Measurements from ENCODE around the gene TTI1. TPM values are rescaled to one million over a fixed set of nuclear protein-coding genes. Genes with fewer than 3 reads are reported as not detected.

TTI1 gene
- total and polyA plus RNA-seq, 2 experiments from 2014 or later = 15.1 TPM

DNA sequence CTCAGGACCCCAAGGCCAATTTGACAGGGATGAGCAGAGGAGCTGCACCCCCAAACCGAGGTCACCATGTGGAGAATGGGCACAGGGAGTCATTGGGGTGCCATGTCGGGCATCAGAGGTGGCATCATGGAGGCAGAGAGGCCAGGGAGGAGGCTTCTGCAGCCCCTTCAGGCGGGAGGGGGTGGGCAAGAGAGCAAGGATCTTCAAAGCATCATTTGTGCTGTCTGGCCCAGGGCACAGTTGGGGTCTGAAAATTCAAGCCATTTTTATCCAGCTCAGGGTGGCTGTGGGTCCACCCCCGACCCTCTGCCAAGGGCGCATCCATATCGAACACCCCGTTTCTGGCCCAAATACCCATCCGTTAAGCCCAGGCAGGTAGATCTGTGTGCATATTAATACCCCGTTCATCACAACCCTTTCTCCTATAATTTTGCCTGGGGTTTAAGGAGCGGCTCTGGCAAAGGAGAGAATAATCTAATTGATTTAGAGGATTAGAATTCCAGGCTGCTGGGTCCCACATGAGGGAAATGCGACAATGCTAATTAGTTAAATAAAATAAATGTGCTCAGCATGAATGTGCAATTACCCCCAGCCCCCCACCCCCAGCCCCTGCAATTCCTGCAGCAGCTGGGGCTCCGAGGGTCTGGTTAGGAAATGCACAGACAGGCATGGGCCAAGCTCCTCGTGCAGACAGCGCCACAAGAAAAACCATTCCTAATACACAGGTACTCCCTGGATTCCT, 98.5 kb downstream of the TTI1 start:
- no peak overlapping the region for H3K27ac ChIP-seq
- H3K36me3 ChIP-seq (replicated peaks; ENCODE audit: insufficient read depth, low read depth) = no peaks in the 10 kb centered on the region
- no peaks in the 10 kb centered on the region for H3K27me3 ChIP-seq
- no peak overlapping the region for H2AFZ ChIP-seq
- no peaks in the 10 kb centered on the region for H3K9me3 ChIP-seq (ENCODE audit: low read depth)
- no peak overlapping the region for H3K4me2 ChIP-seq
- no peaks in the 10 kb centered on the region for H3K9me2 ChIP-seq (replicated peaks; ENCODE audit: insufficient read depth)
- 86% methylated on average over 14 of the region's 14 CpGs for WGBS (ENCODE audit: low lambda C conversion rate, missing lambda C conversion rate)
- no peaks in the 10 kb centered on the region for H3K4me1 ChIP-seq (ENCODE audit: insufficient read depth)
- H3K79me2 ChIP-seq = no peaks in the 10 kb centered on the region
- H3K4me3 ChIP-seq = no peak overlapping the region
- no peaks in the 10 kb centered on the region for H4K20me1 ChIP-seq (ENCODE audit: insufficient read depth, poor library complexity, severe bottlenecking)
- DNase-seq (ENCODE audit: low spot score) = no peak
- TF ChIP-seq, protein P1, sequence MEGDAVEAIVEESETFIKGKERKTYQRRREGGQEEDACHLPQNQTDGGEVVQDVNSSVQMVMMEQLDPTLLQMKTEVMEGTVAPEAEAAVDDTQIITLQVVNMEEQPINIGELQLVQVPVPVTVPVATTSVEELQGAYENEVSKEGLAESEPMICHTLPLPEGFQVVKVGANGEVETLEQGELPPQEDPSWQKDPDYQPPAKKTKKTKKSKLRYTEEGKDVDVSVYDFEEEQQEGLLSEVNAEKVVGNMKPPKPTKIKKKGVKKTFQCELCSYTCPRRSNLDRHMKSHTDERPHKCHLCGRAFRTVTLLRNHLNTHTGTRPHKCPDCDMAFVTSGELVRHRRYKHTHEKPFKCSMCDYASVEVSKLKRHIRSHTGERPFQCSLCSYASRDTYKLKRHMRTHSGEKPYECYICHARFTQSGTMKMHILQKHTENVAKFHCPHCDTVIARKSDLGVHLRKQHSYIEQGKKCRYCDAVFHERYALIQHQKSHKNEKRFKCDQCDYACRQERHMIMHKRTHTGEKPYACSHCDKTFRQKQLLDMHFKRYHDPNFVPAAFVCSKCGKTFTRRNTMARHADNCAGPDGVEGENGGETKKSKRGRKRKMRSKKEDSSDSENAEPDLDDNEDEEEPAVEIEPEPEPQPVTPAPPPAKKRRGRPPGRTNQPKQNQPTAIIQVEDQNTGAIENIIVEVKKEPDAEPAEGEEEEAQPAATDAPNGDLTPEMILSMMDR (IDR thresholded peaks at IDR 0.05; ENCODE audit: poor library complexity) = no peak
- TF ChIP-seq EZH2phosphoT487 (IDR thresholded peaks at IDR 0.05; ENCODE audit: low read depth, severe bottlenecking, unreplicated experiment) (no peak), EZH2 (IDR thresholded peaks at IDR 0.05; ENCODE audit: borderline replicate concordance) (no peak)

- Histone ChIP-seq H3K4me1 (ENCODE audit: insufficient read depth) (no peaks in the 10 kb centered on the region), H3K4me2 (no peak overlapping the region), H3K4me3 (no peak overlapping the region), H3K27ac (no peak overlapping the region), H3K9me2 (replicated peaks; ENCODE audit: insufficient read depth) (no peaks in the 10 kb centered on the region), H3K36me3 (replicated peaks; ENCODE audit: insufficient read depth, low read depth) (no peaks in the 10 kb centered on the region), H3K27me3 (no peaks in the 10 kb centered on the region), H2AFZ (no peak overlapping the region), H4K20me1 (ENCODE audit: insufficient read depth, poor library complexity, severe bottlenecking) (no peaks in the 10 kb centered on the region), H3K9me3 (ENCODE audit: low read depth) (no peaks in the 10 kb centered on the region), H3K79me2 (no peaks in the 10 kb centered on the region)
- WGBS (ENCODE audit: low lambda C conversion rate, missing lambda C conversion rate) = 91% methylated on average over 15 of the region's 15 CpGs
- no peak for DNase-seq (ENCODE audit: low spot score)
- no peak for TF ChIP-seq EZH2phosphoT487 (IDR thresholded peaks at IDR 0.05; ENCODE audit: low read depth, severe bottlenecking, unreplicated experiment)
- no peak for TF ChIP-seq EZH2 (IDR thresholded peaks at IDR 0.05; ENCODE audit: borderline replicate concordance)
- TF ChIP-seq, protein P1 (IDR thresholded peaks at IDR 0.05; ENCODE audit: poor library complexity) = no peak
These were observed 99.2 kb downstream of the TTI1 start for GRCh38 chr20:37933786-37934633.

Other genes with a start within 250 kb of the TTI1 start
- gene VSTM2L, start 130.3 kb downstream of the TTI1 start, total RNA-seq = 3.6 and 3.7 TPM in 2 replicates
- gene VSTM2L, start 130.3 kb downstream of the TTI1 start, polyA plus RNA-seq = 2.5 and 3.0 TPM in 2 replicates
- gene RPRD1B, start 290 bp upstream of the TTI1 start, total RNA-seq = 26.8 and 28.0 TPM in 2 replicates
- gene RPRD1B, start 290 bp upstream of the TTI1 start, polyA plus RNA-seq = 16.5 and 18.5 TPM in 2 replicates
- 120 and 133 TPM in 2 replicates for gene TGM2, start 131.8 kb upstream of the TTI1 start, total RNA-seq
- gene TGM2, start 131.8 kb upstream of the TTI1 start, polyA plus RNA-seq = 85.8 and 88.5 TPM in 2 replicates
- gene KIAA1755, start 227.3 kb upstream of the TTI1 start, total RNA-seq = 2.0 and 3.4 TPM in 2 replicates
- 1.3 and 1.6 TPM in 2 replicates for gene KIAA1755, start 227.3 kb upstream of the TTI1 start, polyA plus RNA-seq

Measured in hepatocyte (in vitro differentiated cells).